Measurements from ENCODE around the gene AGAP9.
"Not testable (repeated sequence)": the region's sequence is repeated elsewhere in the genome, so short reads cannot be mapped to it uniquely, and the experiment has no call there.

AGAP9 gene

DNA sequence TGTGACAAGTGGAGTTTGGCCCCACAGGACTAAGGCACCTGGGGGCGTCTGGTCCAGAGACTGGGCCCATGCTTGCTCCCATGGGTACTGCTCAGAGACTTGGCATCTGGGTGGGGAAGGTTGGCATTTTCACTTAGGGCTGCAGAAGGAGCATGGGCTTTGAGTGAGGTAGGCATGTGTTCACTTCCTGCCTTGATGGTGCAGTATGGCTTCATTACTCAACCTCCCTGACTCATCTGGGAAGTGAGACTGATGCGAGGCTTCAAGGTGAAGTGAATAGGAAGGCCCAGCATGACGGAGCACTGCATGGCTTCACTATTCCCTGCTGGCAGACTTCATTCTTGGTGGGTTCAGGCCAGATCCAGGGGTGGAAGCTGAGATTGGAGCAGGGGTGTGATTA lies 50.8 kb downstream of the AGAP9 start:
- not testable (repeated sequence) for H3K4me1 Mint-ChIP-seq, H3K27me3 Mint-ChIP-seq, H3K9me3 Mint-ChIP-seq, H3K4me3 Mint-ChIP-seq, H3K36me3 Mint-ChIP-seq, H3K27ac Mint-ChIP-seq

DNA sequence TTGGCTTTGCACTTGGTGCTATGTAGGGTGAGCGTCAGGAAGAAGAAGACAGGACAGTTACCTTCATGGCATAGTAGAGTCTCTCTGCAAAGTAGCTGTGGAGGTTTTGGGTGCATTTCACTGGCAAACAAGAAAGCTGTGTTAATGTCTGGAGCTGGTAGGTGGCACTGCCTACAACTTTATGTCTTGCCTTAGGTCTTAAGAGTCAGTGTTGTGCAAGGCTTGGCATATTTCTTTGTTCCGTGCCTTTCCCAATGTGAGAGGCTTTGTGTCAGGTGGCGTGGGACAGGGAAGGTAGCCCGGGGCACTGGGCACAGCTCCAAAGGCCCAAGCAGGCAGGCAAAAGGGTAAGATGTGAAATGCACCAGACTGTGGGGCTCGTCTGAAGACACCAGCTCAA lies 51.4 kb downstream of the AGAP9 start:
- not testable (repeated sequence) for H3K36me3 Mint-ChIP-seq, H3K4me3 Mint-ChIP-seq, H3K27me3 Mint-ChIP-seq, H3K4me1 Mint-ChIP-seq, H3K9me3 Mint-ChIP-seq, H3K27ac Mint-ChIP-seq

- not testable (repeated sequence) for H3K4me1 Mint-ChIP-seq, H3K9me3 Mint-ChIP-seq, H3K36me3 Mint-ChIP-seq, H3K4me3 Mint-ChIP-seq, H3K27ac Mint-ChIP-seq, H3K27me3 Mint-ChIP-seq
Observed at GRCh38 chr10:47468731-47469528, 54.5 kb downstream of the AGAP9 start.

GRCh38 chr10:47467957-47468356 lies 55.5 kb downstream of the AGAP9 start:
- not testable (repeated sequence) for H3K9me3 Mint-ChIP-seq, H3K4me1 Mint-ChIP-seq, H3K27me3 Mint-ChIP-seq, H3K27ac Mint-ChIP-seq, H3K36me3 Mint-ChIP-seq, H3K4me3 Mint-ChIP-seq

- not testable (repeated sequence) for H3K27ac Mint-ChIP-seq, H3K4me1 Mint-ChIP-seq, H3K27me3 Mint-ChIP-seq, H3K36me3 Mint-ChIP-seq, H3K4me3 Mint-ChIP-seq, H3K9me3 Mint-ChIP-seq
Observed at GRCh38 chr10:47467458-47467857, 56.0 kb downstream of the AGAP9 start.

GRCh38 chr10:47465216-47465917 lies 58.1 kb downstream of the AGAP9 start:
- not testable (repeated sequence) for H3K9me3 Mint-ChIP-seq, H3K4me3 Mint-ChIP-seq, H3K27ac Mint-ChIP-seq, H3K36me3 Mint-ChIP-seq, H3K27me3 Mint-ChIP-seq, H3K4me1 Mint-ChIP-seq

- H3K4me1 Mint-ChIP-seq, H3K9me3 Mint-ChIP-seq, H3K4me3 Mint-ChIP-seq, H3K36me3 Mint-ChIP-seq, H3K27me3 Mint-ChIP-seq, H3K27ac Mint-ChIP-seq: not testable (repeated sequence)
Observed at GRCh38 chr10:47462577-47463358, 60.7 kb downstream of the AGAP9 start.

DNA sequence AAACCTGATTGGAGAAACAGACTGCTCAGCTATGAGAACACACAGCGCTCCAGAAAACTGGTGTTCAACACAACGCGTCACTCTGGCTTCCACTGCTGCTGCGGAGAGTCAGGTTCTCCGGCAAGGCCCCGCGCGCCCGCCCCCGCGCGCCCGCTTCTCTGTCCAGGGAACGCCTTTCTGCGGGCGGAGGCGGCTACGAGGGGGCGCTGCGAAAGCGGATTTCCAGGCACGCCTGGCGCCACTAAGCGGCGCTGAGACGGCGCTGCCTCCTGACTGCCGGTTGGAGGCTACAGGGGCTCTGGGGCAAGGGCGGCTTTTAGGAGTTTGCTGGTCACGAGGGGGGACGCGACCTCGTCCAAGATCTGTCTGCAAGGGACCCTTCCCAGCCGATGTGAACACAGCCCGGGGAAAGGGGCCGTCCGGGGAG lies 62.2 kb downstream of the AGAP9 start:
- not testable (repeated sequence) for H3K4me1 Mint-ChIP-seq, H3K9me3 Mint-ChIP-seq
- H3K4me3 Mint-ChIP-seq, result peak overlapping the region; percentile 23

GRCh38 chr10:47458466-47459154 lies 64.8 kb downstream of the AGAP9 start:
- Mint-ChIP-seq H3K27me3 (peaks cover 8% of the 10 kb centered on the region), H3K4me3 (no peak overlapping the region), H3K27ac (no peak overlapping the region), H3K4me1 (no peaks in the 10 kb centered on the region), H3K9me3 (no peaks in the 10 kb centered on the region), H3K36me3 (no peaks in the 10 kb centered on the region)

More for the DNA sequence above, 62.2 kb downstream of the AGAP9 start:
- H3K36me3 Mint-ChIP-seq, H3K27ac Mint-ChIP-seq, H3K27me3 Mint-ChIP-seq: not testable (repeated sequence)

- no peak overlapping the region for H3K27ac Mint-ChIP-seq
- peaks cover 8% of the 10 kb centered on the region for H3K27me3 Mint-ChIP-seq
- no peak overlapping the region for H3K4me3 Mint-ChIP-seq
- H3K9me3 Mint-ChIP-seq, result no peaks in the 10 kb centered on the region
- H3K36me3 Mint-ChIP-seq, result no peaks in the 10 kb centered on the region
- no peaks in the 10 kb centered on the region for H3K4me1 Mint-ChIP-seq
Observed at GRCh38 chr10:47457826-47458225, 65.6 kb downstream of the AGAP9 start.

- H3K27ac Mint-ChIP-seq, result no peak overlapping the region
- H3K4me3 Mint-ChIP-seq, result no peak overlapping the region
- no peaks in the 10 kb centered on the region for H3K36me3 Mint-ChIP-seq
- H3K27me3 Mint-ChIP-seq, result peaks cover 8% of the 10 kb centered on the region
- no peaks in the 10 kb centered on the region for H3K4me1 Mint-ChIP-seq
- no peaks in the 10 kb centered on the region for H3K9me3 Mint-ChIP-seq
Observed at GRCh38 chr10:47457528-47457820, 66.0 kb downstream of the AGAP9 start.

DNA sequence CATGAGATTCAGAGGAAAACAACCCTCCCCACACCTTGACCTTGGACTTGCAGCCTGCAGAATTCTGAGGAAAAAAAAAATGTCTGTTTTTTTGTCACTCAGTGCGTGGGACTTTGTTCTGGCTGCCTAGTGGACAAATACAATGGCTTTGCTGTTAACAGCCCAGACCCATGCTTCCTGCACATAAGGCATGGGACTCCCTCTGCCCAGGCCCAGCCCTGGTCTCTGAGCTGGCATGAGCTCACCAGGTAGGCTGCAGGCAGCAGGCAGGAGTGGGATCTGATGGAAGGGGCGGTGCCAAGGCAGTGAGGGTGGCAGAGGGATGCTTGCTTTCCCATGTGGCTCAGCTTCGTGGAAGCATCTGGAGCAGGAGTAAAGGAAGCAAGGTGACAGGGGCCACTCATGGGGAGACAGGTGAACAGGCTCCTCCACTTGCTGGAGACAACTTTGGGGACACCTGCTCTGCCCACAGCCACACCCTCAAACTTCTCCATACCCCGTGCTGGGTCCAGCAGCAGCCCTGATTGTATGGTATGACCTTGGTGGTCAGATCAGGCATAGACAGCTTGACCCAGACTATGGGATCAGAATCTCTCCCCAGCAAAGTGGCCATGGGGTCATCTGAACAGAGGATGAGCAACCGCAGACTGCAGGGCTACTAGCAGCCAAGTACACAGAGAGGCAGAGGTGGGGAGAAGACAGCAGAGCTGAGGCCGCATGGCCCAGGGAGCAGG lies 66.5 kb downstream of the AGAP9 start:
- no peak overlapping the region for H3K27ac Mint-ChIP-seq
- H3K4me3 Mint-ChIP-seq, result no peak overlapping the region
- no peaks in the 10 kb centered on the region for H3K9me3 Mint-ChIP-seq
- H3K27me3 Mint-ChIP-seq, result peaks cover 8% of the 10 kb centered on the region
- no peaks in the 10 kb centered on the region for H3K36me3 Mint-ChIP-seq
- no peaks in the 10 kb centered on the region for H3K4me1 Mint-ChIP-seq

DNA sequence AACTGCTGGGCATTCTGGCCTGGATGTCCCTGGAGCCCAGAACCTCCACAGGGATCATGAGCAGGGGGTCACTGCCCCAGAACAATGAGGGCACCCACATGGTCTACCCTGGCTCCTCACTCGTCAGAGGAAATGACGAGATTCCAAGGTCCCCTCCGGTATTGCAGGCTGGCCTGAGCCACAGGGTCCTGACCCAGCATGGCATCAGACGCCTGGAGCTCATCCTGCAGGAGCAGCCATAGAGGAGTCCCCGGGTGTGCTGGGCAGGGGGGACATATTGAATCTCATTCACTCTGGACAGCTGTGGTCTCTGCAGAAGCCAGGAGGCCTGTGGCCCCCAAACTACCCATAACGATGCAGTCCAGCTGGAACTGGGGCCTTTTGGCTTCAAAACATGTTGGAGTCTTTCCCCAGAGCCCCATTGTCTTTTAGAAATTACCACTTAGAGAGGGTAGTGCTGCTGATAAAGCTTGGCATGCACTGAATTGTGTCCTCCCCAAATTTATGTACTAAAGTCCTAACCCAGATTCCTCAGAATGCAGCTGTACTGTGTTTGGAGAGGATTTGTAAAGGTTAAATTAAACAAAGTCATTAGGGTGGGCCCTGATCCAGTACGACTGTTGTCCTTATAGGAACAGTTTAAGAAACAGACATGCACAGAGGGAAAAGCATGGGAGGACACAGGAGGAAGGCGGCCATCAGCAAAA lies 67.2 kb downstream of the AGAP9 start:
- no peaks in the 10 kb centered on the region for H3K36me3 Mint-ChIP-seq
- no peaks in the 10 kb centered on the region for H3K4me1 Mint-ChIP-seq

GRCh38 chr10:47455350-47456078 lies 67.9 kb downstream of the AGAP9 start:
- not testable (repeated sequence) for H3K4me1 Mint-ChIP-seq, H3K9me3 Mint-ChIP-seq, H3K27ac Mint-ChIP-seq, H3K4me3 Mint-ChIP-seq, H3K27me3 Mint-ChIP-seq, H3K36me3 Mint-ChIP-seq

More for the DNA sequence above, 67.2 kb downstream of the AGAP9 start:
- Mint-ChIP-seq H3K4me3 (no peak overlapping the region), H3K27ac (no peak overlapping the region), H3K9me3 (no peaks in the 10 kb centered on the region), H3K27me3 (peaks cover 8% of the 10 kb centered on the region)
